Putamen (tissue), 1 donor: Measurements from ENCODE around the gene NPY1R.

Source experiments
- DNase-seq: peaks from one replicate; pipeline ENCODE4 v3.0.0-alpha.2; 2016; ENCODE audit warnings: low spot score

NPY1R gene

GRCh38 chr4:163332526-163333406 lies at the start of gene NPY1R:
NPY1R (minus strand) TSS chr4:163332596; CDS start chr4:163326554, 6,042 bp downstream.
- peak; percentile 79 for DNase-seq

- DNase-seq, result no peak
Observed at GRCh38 chr4:163380703-163381102, 48.3 kb upstream of the NPY1R start.

GRCh38 chr4:163378661-163379060 lies 46.3 kb upstream of the NPY1R start:
- DNase-seq, result no peak

- no peak for DNase-seq
Observed at GRCh38 chr4:163372029-163372428, 39.6 kb upstream of the NPY1R start.

- DNase-seq, result no peak
Observed at GRCh38 chr4:163367651-163368050, 35.3 kb upstream of the NPY1R start.

GRCh38 chr4:163356104-163356503 lies 23.7 kb upstream of the NPY1R start:
- DNase-seq, result no peak

GRCh38 chr4:163353054-163353453 lies 20.7 kb upstream of the NPY1R start:
- no peak for DNase-seq

GRCh38 chr4:163350672-163351071 lies 18.3 kb upstream of the NPY1R start:
- DNase-seq, result no peak

GRCh38 chr4:163344147-163345125 lies 12.0 kb upstream of the NPY1R start:
- DNase-seq, result peak; percentile 16

GRCh38 chr4:163343604-163344146 lies 11.3 kb upstream of the NPY1R start, which contains the start of gene NPY5R:
NPY5R (plus strand) TSS chr4:163343892; CDS start chr4:163350274, 6,382 bp downstream.
- DNase-seq, result peak; percentile 7

GRCh38 chr4:163335384-163335783 lies 3.0 kb upstream of the NPY1R start:
- no peak for DNase-seq

- peak; percentile 38 for DNase-seq
Observed at GRCh38 chr4:163331629-163332376, 593 bp downstream of the NPY1R start.

GRCh38 chr4:163330916-163331628 lies 1.3 kb downstream of the NPY1R start:
- peak; percentile 26 for DNase-seq

- no peak for DNase-seq
Observed at GRCh38 chr4:163317110-163317509, 15.3 kb downstream of the NPY1R start.

- no peak for DNase-seq
Observed at GRCh38 chr4:163309466-163309865, 22.9 kb downstream of the NPY1R start.

GRCh38 chr4:163303069-163303468 lies 29.3 kb downstream of the NPY1R start:
- DNase-seq, result no peak

- DNase-seq, result no peak
Observed at GRCh38 chr4:163300445-163300844, 32.0 kb downstream of the NPY1R start.

- DNase-seq, result no peak
Observed at GRCh38 chr4:163295138-163295537, 37.3 kb downstream of the NPY1R start.

GRCh38 chr4:163284304-163284703 lies 48.1 kb downstream of the NPY1R start:
- no peak for DNase-seq

GRCh38 chr4:163280703-163281519 lies 51.5 kb downstream of the NPY1R start:
- DNase-seq, result no peak
